Mesothelial cell of epicardium (in vitro differentiated cells): ENCODE results near the gene SLC25A39. TPM values are rescaled to one million over a fixed set of nuclear protein-coding genes. Genes with fewer than 3 reads are reported as not detected.

Experiments
- DNase-seq, 2 experiments: peaks; one replicate each; pipeline ENCODE4 v3.0.0; 2021; ENCODE audit warnings: low spot score in 2 of 2; ENCODE audit not compliant: unreplicated experiment in 2 of 2
- H3K27ac Mint-ChIP-seq: 2 replicates; pipeline ENCODE4 v1.8.0; 2021; ENCODE audit warnings: mixed read lengths
- H3K27me3 Mint-ChIP-seq: 2 replicates; pipeline ENCODE4 v1.8.0; 2021; ENCODE audit warnings: low read depth, mixed read lengths
- H3K36me3 Mint-ChIP-seq: 2 replicates; pipeline ENCODE4 v1.8.0; 2021; ENCODE audit warnings: mixed read lengths
- H3K4me1 Mint-ChIP-seq: 2 replicates; pipeline ENCODE4 v1.8.0; 2021; ENCODE audit warnings: mixed read lengths
- H3K4me3 Mint-ChIP-seq: 2 replicates; pipeline ENCODE4 v1.8.0; 2021; ENCODE audit warnings: mild to moderate bottlenecking, moderate library complexity, mixed read lengths
- H3K9me3 Mint-ChIP-seq: 2 replicates; pipeline ENCODE4 v1.8.0; 2021; ENCODE audit warnings: mixed read lengths
- total RNA-seq: library from RNA; stranded (reverse); gene quantifications from 3 replicates; pipeline ENCODE4 v1.2.1, GENCODE V29; 2021
- TF ChIP-seq, protein P1 (sequence below): fragments of 200-600 bp; sonication (generic); IDR thresholded peaks from one replicate; pipeline ENCODE4 v1.5.0; 2021; ENCODE audit warnings: antibody characterized with exemption; ENCODE audit not compliant: unreplicated experiment

The SLC25A39 gene
- total RNA-seq, 1 donor from 2014 or later, result 112 TPM

DNA sequence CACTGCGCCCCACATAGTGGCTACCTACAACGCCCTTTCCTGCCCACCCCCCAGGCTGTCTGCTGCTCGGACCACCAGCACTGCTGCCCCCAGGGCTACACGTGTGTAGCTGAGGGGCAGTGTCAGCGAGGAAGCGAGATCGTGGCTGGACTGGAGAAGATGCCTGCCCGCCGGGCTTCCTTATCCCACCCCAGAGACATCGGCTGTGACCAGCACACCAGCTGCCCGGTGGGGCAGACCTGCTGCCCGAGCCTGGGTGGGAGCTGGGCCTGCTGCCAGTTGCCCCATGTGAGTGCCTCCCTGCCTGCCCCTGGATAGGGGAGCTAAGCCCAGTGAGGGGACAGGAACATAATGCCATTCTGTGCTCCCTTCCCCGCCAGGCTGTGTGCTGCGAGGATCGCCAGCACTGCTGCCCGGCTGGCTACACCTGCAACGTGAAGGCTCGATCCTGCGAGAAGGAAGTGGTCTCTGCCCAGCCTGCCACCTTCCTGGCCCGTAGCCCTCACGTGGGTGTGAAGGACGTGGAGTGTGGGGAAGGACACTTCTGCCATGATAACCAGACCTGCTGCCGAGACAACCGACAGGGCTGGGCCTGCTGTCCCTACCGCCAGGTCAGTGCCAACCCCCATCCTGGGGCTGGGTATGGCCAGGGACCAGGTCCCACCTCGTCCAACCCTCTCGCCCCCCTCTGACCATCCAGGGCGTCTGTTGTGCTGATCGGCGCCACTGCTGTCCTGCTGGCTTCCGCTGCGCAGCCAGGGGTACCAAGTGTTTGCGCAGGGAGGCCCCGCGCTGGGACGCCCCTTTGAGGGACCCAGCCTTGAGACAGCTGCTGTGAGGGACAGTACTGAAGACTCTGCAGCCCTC is 27.6 kb upstream of the SLC25A39 start:
- no peaks in the 10 kb centered on the region for H3K27me3 Mint-ChIP-seq
- peak overlapping the region; percentile 49 for H3K4me3 Mint-ChIP-seq
- peaks cover 5% of the 10 kb centered on the region for H3K36me3 Mint-ChIP-seq
- DNase-seq, result no peak
- H3K4me1 Mint-ChIP-seq, result peaks cover 8% of the 10 kb centered on the region
- no peak overlapping the region for H3K27ac Mint-ChIP-seq
- no peaks in the 10 kb centered on the region for H3K9me3 Mint-ChIP-seq
- TF ChIP-seq, protein P1, sequence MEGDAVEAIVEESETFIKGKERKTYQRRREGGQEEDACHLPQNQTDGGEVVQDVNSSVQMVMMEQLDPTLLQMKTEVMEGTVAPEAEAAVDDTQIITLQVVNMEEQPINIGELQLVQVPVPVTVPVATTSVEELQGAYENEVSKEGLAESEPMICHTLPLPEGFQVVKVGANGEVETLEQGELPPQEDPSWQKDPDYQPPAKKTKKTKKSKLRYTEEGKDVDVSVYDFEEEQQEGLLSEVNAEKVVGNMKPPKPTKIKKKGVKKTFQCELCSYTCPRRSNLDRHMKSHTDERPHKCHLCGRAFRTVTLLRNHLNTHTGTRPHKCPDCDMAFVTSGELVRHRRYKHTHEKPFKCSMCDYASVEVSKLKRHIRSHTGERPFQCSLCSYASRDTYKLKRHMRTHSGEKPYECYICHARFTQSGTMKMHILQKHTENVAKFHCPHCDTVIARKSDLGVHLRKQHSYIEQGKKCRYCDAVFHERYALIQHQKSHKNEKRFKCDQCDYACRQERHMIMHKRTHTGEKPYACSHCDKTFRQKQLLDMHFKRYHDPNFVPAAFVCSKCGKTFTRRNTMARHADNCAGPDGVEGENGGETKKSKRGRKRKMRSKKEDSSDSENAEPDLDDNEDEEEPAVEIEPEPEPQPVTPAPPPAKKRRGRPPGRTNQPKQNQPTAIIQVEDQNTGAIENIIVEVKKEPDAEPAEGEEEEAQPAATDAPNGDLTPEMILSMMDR, result no peak

DNA sequence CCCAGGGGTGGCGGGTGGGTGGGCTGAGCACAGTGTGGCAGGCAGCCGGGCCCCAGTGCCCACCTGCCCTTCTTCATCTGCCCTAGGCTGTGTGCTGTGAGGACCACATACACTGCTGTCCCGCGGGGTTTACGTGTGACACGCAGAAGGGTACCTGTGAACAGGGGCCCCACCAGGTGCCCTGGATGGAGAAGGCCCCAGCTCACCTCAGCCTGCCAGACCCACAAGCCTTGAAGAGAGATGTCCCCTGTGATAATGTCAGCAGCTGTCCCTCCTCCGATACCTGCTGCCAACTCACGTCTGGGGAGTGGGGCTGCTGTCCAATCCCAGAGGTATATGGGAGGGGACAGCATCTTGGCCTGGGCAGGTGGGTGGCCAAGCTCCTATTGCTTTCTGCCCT is 26.8 kb upstream of the SLC25A39 start:
- TF ChIP-seq, protein P1, result no peak
- H3K27me3 Mint-ChIP-seq, result no peaks in the 10 kb centered on the region
- H3K4me3 Mint-ChIP-seq, result no peak overlapping the region
- H3K36me3 Mint-ChIP-seq, result peaks cover 5% of the 10 kb centered on the region
- H3K4me1 Mint-ChIP-seq, result peaks cover 8% of the 10 kb centered on the region
- DNase-seq, result no peak
- H3K9me3 Mint-ChIP-seq, result no peaks in the 10 kb centered on the region
- no peak overlapping the region for H3K27ac Mint-ChIP-seq

DNA sequence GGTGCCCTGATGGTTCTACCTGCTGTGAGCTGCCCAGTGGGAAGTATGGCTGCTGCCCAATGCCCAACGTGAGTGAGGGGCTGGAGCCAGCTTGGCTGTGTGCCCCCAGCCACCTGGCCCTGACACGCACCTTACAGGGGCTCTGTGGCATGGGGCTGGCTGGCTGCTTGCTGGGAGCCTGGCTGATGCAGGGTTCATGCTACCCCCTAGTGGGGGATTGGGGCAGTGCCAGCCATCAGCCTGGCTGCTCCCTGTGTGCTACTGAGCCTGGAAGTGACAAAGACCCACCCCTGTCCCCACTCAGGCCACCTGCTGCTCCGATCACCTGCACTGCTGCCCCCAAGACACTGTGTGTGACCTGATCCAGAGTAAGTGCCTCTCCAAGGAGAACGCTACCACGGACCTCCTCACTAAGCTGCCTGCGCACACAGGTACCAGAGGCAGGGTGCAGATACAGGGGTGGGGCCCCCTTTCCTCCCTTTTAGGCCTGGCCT is 26.2 kb upstream of the SLC25A39 start:
- H3K36me3 Mint-ChIP-seq, result peaks cover 5% of the 10 kb centered on the region
- H3K27me3 Mint-ChIP-seq, result no peaks in the 10 kb centered on the region
- no peaks in the 10 kb centered on the region for H3K9me3 Mint-ChIP-seq
- no peak overlapping the region for H3K27ac Mint-ChIP-seq
- H3K4me1 Mint-ChIP-seq, result peaks cover 13% of the 10 kb centered on the region
- TF ChIP-seq, protein P1, result peak; percentile 80
- peak in 1 of 2 experiments; percentile 77 for DNase-seq
- no peak overlapping the region for H3K4me3 Mint-ChIP-seq

DNA sequence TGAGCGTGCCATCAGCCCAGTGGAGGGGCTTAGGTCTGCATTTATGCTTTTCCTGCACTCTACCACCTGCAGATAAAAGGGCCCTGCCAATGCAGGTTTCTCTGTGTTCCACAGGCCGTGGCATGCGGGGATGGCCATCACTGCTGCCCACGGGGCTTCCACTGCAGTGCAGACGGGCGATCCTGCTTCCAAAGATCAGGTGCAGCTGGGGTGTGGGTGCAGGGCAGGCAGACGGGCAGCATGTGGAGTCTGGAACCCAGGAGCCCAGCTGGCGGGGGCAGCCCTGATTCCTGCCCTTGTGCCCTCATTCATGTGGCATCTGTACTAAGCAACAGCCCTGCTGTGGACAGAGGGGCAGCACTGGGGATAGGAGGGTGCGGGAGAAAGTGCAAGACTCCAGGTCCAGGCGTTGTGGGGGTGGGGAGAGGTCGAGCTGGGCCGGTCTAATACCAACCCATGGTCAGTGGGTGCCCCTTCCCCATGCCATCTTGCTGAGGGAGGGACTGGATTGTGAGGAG is 25.0 kb upstream of the SLC25A39 start:
- Mint-ChIP-seq H3K36me3 (peaks cover 5% of the 10 kb centered on the region), H3K4me1 (peaks cover 16% of the 10 kb centered on the region), H3K4me3 (no peak overlapping the region), H3K27me3 (no peaks in the 10 kb centered on the region), H3K9me3 (no peaks in the 10 kb centered on the region), H3K27ac (no peak overlapping the region)
- TF ChIP-seq, protein P1, result no peak
- DNase-seq, result no peak

DNA sequence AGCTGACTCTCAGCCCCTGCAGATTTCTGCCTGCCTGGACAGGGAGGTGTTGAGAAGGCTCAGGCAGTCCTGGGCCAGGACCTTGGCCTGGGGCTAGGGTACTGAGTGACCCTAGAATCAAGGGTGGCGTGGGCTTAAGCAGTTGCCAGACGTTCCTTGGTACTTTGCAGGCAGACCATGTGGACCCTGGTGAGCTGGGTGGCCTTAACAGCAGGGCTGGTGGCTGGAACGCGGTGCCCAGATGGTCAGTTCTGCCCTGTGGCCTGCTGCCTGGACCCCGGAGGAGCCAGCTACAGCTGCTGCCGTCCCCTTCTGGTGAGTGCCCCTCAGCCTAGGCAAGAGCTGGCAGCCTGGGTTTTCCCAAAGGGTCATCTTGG is 24.4 kb upstream of the SLC25A39 start:
- H3K9me3 Mint-ChIP-seq, result no peaks in the 10 kb centered on the region
- peaks cover 16% of the 10 kb centered on the region for H3K4me1 Mint-ChIP-seq
- H3K4me3 Mint-ChIP-seq, result no peak overlapping the region
- peaks cover 5% of the 10 kb centered on the region for H3K36me3 Mint-ChIP-seq
- TF ChIP-seq, protein P1, result no peak
- H3K27ac Mint-ChIP-seq, result no peak overlapping the region
- DNase-seq, result no peak
- H3K27me3 Mint-ChIP-seq, result no peaks in the 10 kb centered on the region
